IPS-15b (cell line): ENCODE measurements around the gene SEPTIN2.
"Not testable (repeated sequence)": the region's sequence is repeated elsewhere in the genome, so short reads cannot be mapped to it uniquely, and the experiment has no call there.

Experiments
- H3K27me3 ChIP-seq: one replicate; pipeline ENCODE4 v1.6.1; 2013; ENCODE audit warnings: low read length; ENCODE audit not compliant: control insufficient read depth, insufficient read depth
- H3K36me3 ChIP-seq: one replicate; pipeline ENCODE4 v1.6.1; 2013; ENCODE audit warnings: low read length; ENCODE audit not compliant: control insufficient read depth, insufficient read depth
- H3K4me1 ChIP-seq: one replicate; pipeline ENCODE4 v1.6.1; 2013; ENCODE audit warnings: mild to moderate bottlenecking, low read length; ENCODE audit not compliant: control insufficient read depth, insufficient read depth
- H3K4me3 ChIP-seq: one replicate; pipeline ENCODE4 v1.5.1; 2013; ENCODE audit warnings: low read depth, low read length
- H3K9ac ChIP-seq: one replicate; pipeline ENCODE4 v1.6.1; 2013; ENCODE audit warnings: low read depth, mild to moderate bottlenecking, low read length
- H3K9me3 ChIP-seq: one replicate; pipeline ENCODE4 v1.6.1; 2013; ENCODE audit warnings: mild to moderate bottlenecking, low read length; ENCODE audit not compliant: control insufficient read depth, insufficient read depth

SEPTIN2 gene

GRCh38 chr2:241378816-241379215 is 63.1 kb downstream of the SEPTIN2 start:
- Histone ChIP-seq H3K9me3 (no peaks in the 10 kb centered on the region), H3K36me3 (peaks cover 10% of the 10 kb centered on the region), H3K4me3 (no peak overlapping the region), H3K27me3 (no peaks in the 10 kb centered on the region), H3K4me1 (no peaks in the 10 kb centered on the region), H3K9ac (no peak overlapping the region)

- Histone ChIP-seq H3K9me3 (no peaks in the 10 kb centered on the region), H3K36me3 (peaks cover 10% of the 10 kb centered on the region), H3K27me3 (no peaks in the 10 kb centered on the region), H3K4me3 (no peak overlapping the region), H3K9ac (no peak overlapping the region), H3K4me1 (no peaks in the 10 kb centered on the region)
Measured at GRCh38 chr2:241379481-241380480, 64.1 kb downstream of the SEPTIN2 start.

GRCh38 chr2:241381872-241382271 is 66.1 kb downstream of the SEPTIN2 start:
- no peaks in the 10 kb centered on the region for H3K9me3 ChIP-seq
- no peaks in the 10 kb centered on the region for H3K27me3 ChIP-seq
- no peak overlapping the region for H3K4me3 ChIP-seq
- H3K9ac ChIP-seq: no peak overlapping the region
- peaks cover 10% of the 10 kb centered on the region for H3K36me3 ChIP-seq
- H3K4me1 ChIP-seq: no peaks in the 10 kb centered on the region

- not testable (repeated sequence) for H3K36me3 ChIP-seq, H3K9me3 ChIP-seq, H3K9ac ChIP-seq, H3K4me1 ChIP-seq, H3K27me3 ChIP-seq, H3K4me3 ChIP-seq
Measured at GRCh38 chr2:241385450-241385849, 69.7 kb downstream of the SEPTIN2 start.

GRCh38 chr2:241386519-241386918 is 70.8 kb downstream of the SEPTIN2 start:
- H3K36me3 ChIP-seq: peaks cover 10% of the 10 kb centered on the region
- no peaks in the 10 kb centered on the region for H3K4me1 ChIP-seq
- H3K4me3 ChIP-seq: no peak overlapping the region
- no peaks in the 10 kb centered on the region for H3K9me3 ChIP-seq
- no peaks in the 10 kb centered on the region for H3K27me3 ChIP-seq
- H3K9ac ChIP-seq: no peak overlapping the region

- Histone ChIP-seq H3K4me1 (no peaks in the 10 kb centered on the region), H3K4me3 (no peak overlapping the region), H3K9ac (no peak overlapping the region), H3K9me3 (no peaks in the 10 kb centered on the region), H3K27me3 (no peaks in the 10 kb centered on the region), H3K36me3 (no peaks in the 10 kb centered on the region)
Measured at GRCh38 chr2:241389697-241390096, 74.0 kb downstream of the SEPTIN2 start.

- Histone ChIP-seq H3K4me3 (no peak overlapping the region), H3K9ac (no peak overlapping the region), H3K36me3 (no peaks in the 10 kb centered on the region), H3K27me3 (no peaks in the 10 kb centered on the region), H3K9me3 (no peaks in the 10 kb centered on the region), H3K4me1 (no peaks in the 10 kb centered on the region)
Measured at GRCh38 chr2:241390301-241391206, 74.8 kb downstream of the SEPTIN2 start.

GRCh38 chr2:241391892-241392665 is 76.4 kb downstream of the SEPTIN2 start:
- Histone ChIP-seq H3K27me3 (no peaks in the 10 kb centered on the region), H3K9me3 (no peaks in the 10 kb centered on the region), H3K4me1 (no peaks in the 10 kb centered on the region), H3K9ac (no peak overlapping the region), H3K36me3 (no peaks in the 10 kb centered on the region), H3K4me3 (no peak overlapping the region)

- H3K9me3 ChIP-seq, H3K4me3 ChIP-seq, H3K9ac ChIP-seq, H3K27me3 ChIP-seq, H3K4me1 ChIP-seq, H3K36me3 ChIP-seq: not testable (repeated sequence)
Measured at GRCh38 chr2:241392753-241393152, 77.0 kb downstream of the SEPTIN2 start.

- H3K9ac ChIP-seq: no peak overlapping the region
- H3K4me3 ChIP-seq: no peak overlapping the region
- no peaks in the 10 kb centered on the region for H3K27me3 ChIP-seq
- no peaks in the 10 kb centered on the region for H3K9me3 ChIP-seq
- H3K36me3 ChIP-seq: no peaks in the 10 kb centered on the region
- H3K4me1 ChIP-seq: no peaks in the 10 kb centered on the region
Measured at GRCh38 chr2:241393524-241394196, 77.9 kb downstream of the SEPTIN2 start.

GRCh38 chr2:241396809-241397208 is 81.1 kb downstream of the SEPTIN2 start:
- not testable (repeated sequence) for H3K36me3 ChIP-seq, H3K27me3 ChIP-seq, H3K9ac ChIP-seq, H3K9me3 ChIP-seq, H3K4me3 ChIP-seq, H3K4me1 ChIP-seq
